Lung (tissue), 12 donors: ENCODE results near the gene FBXL13. TPM values are rescaled to one million over a fixed set of nuclear protein-coding genes. Genes with fewer than 3 reads are reported as not detected.

Experiments
- ATAC-seq: fragments of 200-7000 bp; cut with Tn5 transposase; one replicate; pipeline ENCODE4 v1.9.1; 2020; ENCODE audit warnings: moderate number of reproducible peaks; ENCODE audit not compliant: insufficient read depth, low FRiP score
- DNase-seq, 3 donors: peaks; one replicate each; pipeline ENCODE4 v3.0.0-alpha.2; 2013 to 2017
- H3K27ac ChIP-seq, 2 donors: one replicate each; pipeline ENCODE4 v1.5.1; 2013; ENCODE audit warnings: mild to moderate bottlenecking in 2 of 2, moderate library complexity in 2 of 2, control low read depth in 1 of 2, inconsistent platforms in 1 of 2, low read depth in 1 of 2, low read length in 1 of 2
- H3K27me3 ChIP-seq, 3 donors: one replicate each; pipeline ENCODE4 v1.5.1; 2013; ENCODE audit warnings: low read length in 2 of 3; ENCODE audit not compliant: control insufficient read depth in 3 of 3, insufficient read depth in 3 of 3
- H3K36me3 ChIP-seq, 4 donors: one replicate each; pipeline ENCODE4 v1.5.1; 2013; ENCODE audit warnings: low read length in 4 of 4, mild to moderate bottlenecking in 1 of 4, moderate library complexity in 1 of 4; ENCODE audit not compliant: control insufficient read depth in 4 of 4, insufficient read depth in 4 of 4
- H3K4me1 ChIP-seq, 5 donors: one replicate each; pipeline ENCODE4 v1.5.1; 2013; ENCODE audit warnings: low read length in 5 of 5, mild to moderate bottlenecking in 2 of 5, moderate library complexity in 1 of 5; ENCODE audit not compliant: control insufficient read depth in 5 of 5, insufficient read depth in 5 of 5
- H3K4me3 ChIP-seq: one replicate; pipeline ENCODE4 v1.5.1; 2013; ENCODE audit warnings: mild to moderate bottlenecking, control low read depth, moderate library complexity
- H3K9ac ChIP-seq, 2 donors: one replicate each; pipeline ENCODE4 v1.5.1; 2013; ENCODE audit warnings: low read length in 2 of 2, control low read depth in 1 of 2; ENCODE audit not compliant: insufficient read depth in 1 of 2
- H3K9me3 ChIP-seq, 4 donors: one replicate each; pipeline ENCODE4 v1.5.1; 2013; ENCODE audit warnings: low read length in 3 of 4, mild to moderate bottlenecking in 1 of 4, moderate library complexity in 1 of 4; ENCODE audit not compliant: control insufficient read depth in 4 of 4, insufficient read depth in 3 of 4
- WGBS, 2 donors: extraction: QIAGEN DNeasy Blood & Tissue Kit; methylation state at CpG; one replicate each; pipeline ENCODE4 v1.1.7; 2013; 5-methylcytosine and 5-hydroxymethylcytosine counted together
- polyA plus RNA-seq, 2 donors: library from polyadenylated mRNA; stranded (reverse); fragments of 200-250 nt; gene quantifications; one replicate each; pipeline ENCODE4 v1.2.1, GENCODE V29; 2013
- total RNA-seq, 2 donors: library from RNA; depleted of rRNA in 1 of 2; stranded (reverse); fragments of >200 nt in 1 of 2; gene quantifications; one replicate each; pipeline ENCODE4 v1.2.1, GENCODE V29; 2014 to 2021
- TF ChIP-seq, protein P1 (sequence below): IDR thresholded peaks from 2 replicates; pipeline ENCODE4 v1.5.1; 2012; ENCODE audit warnings: mild to moderate bottlenecking; ENCODE audit errors: control extremely low read depth, extremely low read depth
- donor health status: control.
- donor health status: control.
- donor health status: Bipolar disorder and iron deficiency.
- donor health status: healthy.
- donor health status: DM: yes; HTN: yes; CAD: no.

FBXL13 gene
- total and polyA plus RNA-seq, 4 donors, result 0.61 to 12.3 (median 3.7) TPM

DNA sequence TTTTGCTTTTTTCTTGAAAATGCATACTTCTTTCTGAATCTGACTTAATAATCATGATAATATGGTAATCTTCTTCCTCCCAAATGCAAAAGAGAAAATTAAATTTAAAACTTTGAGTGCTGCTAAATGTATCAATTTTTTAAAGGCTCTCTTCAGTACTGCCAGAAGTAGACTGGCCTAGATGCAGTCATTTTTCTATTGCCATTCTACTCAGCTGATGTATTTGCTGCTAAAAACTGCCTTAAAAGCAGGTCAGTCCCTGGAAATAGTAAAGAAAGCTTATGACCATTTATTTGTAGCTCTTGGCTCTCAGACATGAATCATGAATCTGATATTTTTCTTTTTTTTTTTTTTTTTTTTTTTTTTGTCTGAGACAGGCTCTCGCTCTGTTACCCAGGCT is 45.8 kb upstream of the FBXL13 start:
- Histone ChIP-seq H3K9ac (no peak overlapping the region), H3K27ac (no peak overlapping the region), H3K4me3 (no peak overlapping the region), H3K36me3 (peaks cover 9 to 20% (median 16%) of the 10 kb centered on the region in 4 donors), H3K9me3 (no peaks in the 10 kb centered on the region), H3K27me3 (no peaks in the 10 kb centered on the region), H3K4me1 (no peaks in the 10 kb centered on the region)
- ATAC-seq (no peak), DNase-seq (no peak)
- TF ChIP-seq, protein P1, sequence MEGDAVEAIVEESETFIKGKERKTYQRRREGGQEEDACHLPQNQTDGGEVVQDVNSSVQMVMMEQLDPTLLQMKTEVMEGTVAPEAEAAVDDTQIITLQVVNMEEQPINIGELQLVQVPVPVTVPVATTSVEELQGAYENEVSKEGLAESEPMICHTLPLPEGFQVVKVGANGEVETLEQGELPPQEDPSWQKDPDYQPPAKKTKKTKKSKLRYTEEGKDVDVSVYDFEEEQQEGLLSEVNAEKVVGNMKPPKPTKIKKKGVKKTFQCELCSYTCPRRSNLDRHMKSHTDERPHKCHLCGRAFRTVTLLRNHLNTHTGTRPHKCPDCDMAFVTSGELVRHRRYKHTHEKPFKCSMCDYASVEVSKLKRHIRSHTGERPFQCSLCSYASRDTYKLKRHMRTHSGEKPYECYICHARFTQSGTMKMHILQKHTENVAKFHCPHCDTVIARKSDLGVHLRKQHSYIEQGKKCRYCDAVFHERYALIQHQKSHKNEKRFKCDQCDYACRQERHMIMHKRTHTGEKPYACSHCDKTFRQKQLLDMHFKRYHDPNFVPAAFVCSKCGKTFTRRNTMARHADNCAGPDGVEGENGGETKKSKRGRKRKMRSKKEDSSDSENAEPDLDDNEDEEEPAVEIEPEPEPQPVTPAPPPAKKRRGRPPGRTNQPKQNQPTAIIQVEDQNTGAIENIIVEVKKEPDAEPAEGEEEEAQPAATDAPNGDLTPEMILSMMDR, result no peak
- 95 to 100% methylated on average over 1 of the region's 1 CpG for WGBS, 2 donors

DNA sequence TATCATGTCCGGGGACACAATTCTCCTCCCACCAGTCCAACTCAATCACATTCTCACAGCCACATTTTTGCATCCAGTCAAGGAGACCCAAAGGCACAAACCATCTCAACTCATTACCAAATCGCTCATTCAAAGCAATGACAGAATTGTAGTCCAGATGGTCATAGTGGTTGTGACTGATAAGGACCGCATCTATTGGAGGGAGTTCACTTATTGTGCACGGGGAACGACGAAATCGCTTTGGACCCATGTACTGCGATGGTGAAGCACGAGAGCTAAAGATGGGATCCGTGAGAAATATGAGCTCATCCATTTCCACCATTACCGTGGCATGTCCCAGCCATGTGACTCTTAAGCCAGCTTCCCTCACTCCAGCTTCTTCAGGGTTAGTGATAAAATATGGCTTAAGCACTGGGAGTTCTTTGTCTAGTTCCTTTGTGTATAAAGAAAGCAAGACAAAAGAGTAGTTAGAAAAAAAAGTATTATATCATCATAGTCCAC is 45.2 kb upstream of the FBXL13 start:
- ATAC-seq (no peak), DNase-seq (no peak)
- H3K9ac ChIP-seq, result no peak overlapping the region
- no peaks in the 10 kb centered on the region for H3K27me3 ChIP-seq
- H3K27ac ChIP-seq, result no peak overlapping the region
- no peak overlapping the region for H3K4me3 ChIP-seq
- H3K9me3 ChIP-seq, result no peaks in the 10 kb centered on the region
- TF ChIP-seq, protein P1, result no peak
- WGBS, 2 donors, result 97% methylated on average over 11 of the region's 11 CpGs
- H3K4me1 ChIP-seq, result no peaks in the 10 kb centered on the region
- peaks cover 11 to 20% (median 16%) of the 10 kb centered on the region in 4 donors for H3K36me3 ChIP-seq

- Histone ChIP-seq H3K9ac (no peak overlapping the region), H3K4me1 (no peaks in the 10 kb centered on the region), H3K36me3 (peaks cover 9 to 20% (median 15%) of the 10 kb centered on the region in 4 donors), H3K4me3 (no peak overlapping the region), H3K27me3 (no peaks in the 10 kb centered on the region), H3K27ac (no peak overlapping the region), H3K9me3 (no peaks in the 10 kb centered on the region)
- no peak for ATAC-seq
- DNase-seq, result no peak
- WGBS, 2 donors, result 91 to 95% methylated on average over 2 of the region's 2 CpGs
- TF ChIP-seq, protein P1, result no peak
Observed at GRCh38 chr7:103117465-103117864, 42.9 kb upstream of the FBXL13 start.

DNA sequence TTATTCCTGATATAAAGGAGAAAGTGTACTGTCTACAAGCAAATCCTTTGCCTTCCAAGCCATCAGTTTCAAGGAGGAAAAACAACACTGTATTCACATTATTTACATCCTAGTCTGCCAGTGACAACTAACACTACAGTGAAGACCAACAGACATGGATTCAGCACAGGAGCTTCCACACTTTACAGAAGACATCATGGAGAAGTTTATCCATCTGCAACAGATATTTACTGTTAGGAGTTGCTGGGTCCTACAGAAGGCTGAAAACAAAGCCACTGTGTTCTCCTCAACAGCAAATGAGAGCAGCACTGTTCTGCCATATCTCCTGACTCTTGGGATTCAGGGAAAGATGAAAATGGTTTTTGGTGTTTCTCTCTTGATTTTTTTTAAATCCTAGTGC is 42.4 kb upstream of the FBXL13 start:
- Histone ChIP-seq H3K27ac (no peak overlapping the region), H3K4me3 (no peak overlapping the region), H3K9me3 (no peaks in the 10 kb centered on the region), H3K9ac (no peak overlapping the region), H3K4me1 (no peaks in the 10 kb centered on the region), H3K36me3 (peaks cover 9 to 15% (median 14%) of the 10 kb centered on the region in 4 donors), H3K27me3 (no peaks in the 10 kb centered on the region)
- ATAC-seq, result no peak
- TF ChIP-seq, protein P1, result no peak
- DNase-seq, result no peak
